ENCODE data around the gene PCDHB10.
"Not testable (repeated sequence)": the region's sequence is repeated elsewhere in the genome, so short reads cannot be mapped to it uniquely, and the experiment has no call there.

- not testable (repeated sequence) for TF ChIP-seq PKNOX1 (IDR thresholded peaks at IDR 0.05); CTCF (IDR thresholded peaks at IDR 0.05 in 2 of 3, conservative IDR thresholded peaks at IDR 0.05 in 1 of 3; ENCODE audit: control insufficient read depth in 2 of 3, extremely low read depth in 1 of 3, insufficient read depth in 1 of 3, low read depth in 3 of 3, low read length in 3 of 3); HDAC6 (IDR thresholded peaks at IDR 0.05; ENCODE audit: unreplicated experiment); POLR2AphosphoS5 (IDR thresholded peaks at IDR 0.05; ENCODE audit: low read length); ATF3 (IDR thresholded peaks at IDR 0.05; ENCODE audit: borderline replicate concordance, extremely low read depth, low read depth, low read length); EZH2 (IDR thresholded peaks at IDR 0.05; ENCODE audit: borderline replicate concordance, control insufficient read depth, low read depth, low read length); MAX (IDR thresholded peaks at IDR 0.05; ENCODE audit: low read depth, low read length); USF1 (IDR thresholded peaks at IDR 0.05; ENCODE audit: borderline replicate concordance, extremely low read length, insufficient read depth, low read depth, low read length)
These were observed 14.5 kb upstream of the PCDHB10 start, which contains the start of gene PCDHB8 for GRCh38 chr5:141177577-141178191.
